Activated effector memory CD4-positive, alpha-beta T cell treated with Interleukin-2 at 50 U/mL for 16 hours (primary cell): ENCODE data around the gene ASB6.

ENCODE experiments used
- DNase-seq: peaks from one replicate; pipeline ENCODE4 v3.0.0-alpha.2; 2020

Gene ASB6

DNA sequence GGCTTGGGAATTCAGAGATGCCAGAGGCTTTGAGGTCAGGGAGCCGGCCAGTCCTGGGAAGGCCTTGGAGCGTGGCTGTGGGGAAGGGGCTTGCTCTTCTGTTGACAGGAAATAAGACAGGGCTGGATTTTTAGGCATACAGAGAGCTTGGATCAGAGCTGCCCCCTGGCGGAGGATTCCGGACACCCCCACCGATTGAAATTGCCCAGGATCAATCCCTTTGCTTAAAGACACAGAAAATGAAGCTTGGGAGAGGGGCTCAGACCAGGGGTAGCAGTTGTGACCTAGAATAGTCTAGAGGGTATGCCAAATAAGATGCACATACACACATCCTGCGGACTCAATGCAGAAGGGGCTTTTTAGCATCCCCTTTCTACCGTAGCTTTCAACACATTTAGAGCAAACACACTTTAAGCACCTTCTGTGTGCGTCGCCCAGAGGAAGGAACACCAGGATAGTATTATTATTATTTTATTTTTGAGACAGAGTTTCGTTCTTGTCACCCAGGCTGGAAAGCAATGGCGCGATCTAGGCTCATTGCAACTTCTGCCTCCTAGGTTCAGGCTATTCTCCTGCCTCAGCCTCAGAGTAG, 17.7 kb downstream of the ASB6 start:
- DNase-seq: peak; percentile 57

DNA sequence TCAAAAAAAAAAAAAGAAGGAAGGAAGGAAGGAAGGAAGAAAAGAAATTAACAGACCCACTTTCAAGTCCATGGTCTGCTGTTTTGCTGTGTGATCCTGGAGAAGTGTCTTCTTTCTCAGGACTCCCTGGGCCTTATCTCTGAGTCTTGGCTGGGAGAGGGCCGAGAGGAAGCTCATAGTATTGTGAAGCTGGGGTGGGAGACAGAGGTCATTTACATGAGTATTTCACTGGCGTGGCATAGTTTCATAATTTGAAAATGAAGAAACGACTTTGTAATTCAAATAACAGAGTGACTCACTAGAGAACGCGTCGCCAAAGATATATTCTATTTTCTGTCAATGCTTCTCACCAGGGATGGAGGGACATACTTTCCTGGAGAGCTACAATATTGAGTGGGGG, 18.6 kb downstream of the ASB6 start:
- no peak for DNase-seq

DNA sequence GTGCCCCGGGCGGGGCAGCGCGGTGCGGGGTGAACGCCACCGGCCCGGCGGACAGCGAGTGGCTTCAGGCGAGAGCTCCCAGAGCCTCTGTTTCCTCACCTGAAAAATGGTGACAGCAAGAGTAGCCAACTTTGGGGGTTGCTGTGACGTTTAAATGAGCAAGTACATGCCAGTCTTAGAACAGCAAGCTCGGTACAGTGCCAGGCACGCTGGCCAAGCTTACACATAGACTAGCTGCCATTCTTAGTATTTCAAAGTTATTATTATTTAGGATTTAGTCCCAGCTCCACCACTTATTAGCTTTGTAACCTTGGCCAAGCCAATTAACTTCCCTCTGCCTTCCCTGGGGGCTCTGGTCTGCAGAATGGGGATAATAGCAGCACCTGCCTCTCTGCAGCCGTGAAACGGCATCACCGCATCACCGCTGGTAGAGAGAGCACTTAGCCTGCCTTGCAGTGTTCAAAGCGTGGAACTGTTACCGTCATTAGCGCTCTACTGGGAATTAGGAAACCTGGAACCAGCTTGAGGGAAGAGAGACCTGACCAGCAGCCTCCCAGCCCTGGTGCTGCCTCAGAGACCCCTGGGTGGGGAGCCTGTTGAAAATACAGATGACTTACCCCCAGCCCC, 21.2 kb downstream of the ASB6 start, which contains the start of gene C9orf50:
TSS of gene C9orf50 (minus strand) at position 433 of the 627 bp plus-strand sequence. CDS start 527 bp downstream, outside the sequence.
- no peak for DNase-seq

DNA sequence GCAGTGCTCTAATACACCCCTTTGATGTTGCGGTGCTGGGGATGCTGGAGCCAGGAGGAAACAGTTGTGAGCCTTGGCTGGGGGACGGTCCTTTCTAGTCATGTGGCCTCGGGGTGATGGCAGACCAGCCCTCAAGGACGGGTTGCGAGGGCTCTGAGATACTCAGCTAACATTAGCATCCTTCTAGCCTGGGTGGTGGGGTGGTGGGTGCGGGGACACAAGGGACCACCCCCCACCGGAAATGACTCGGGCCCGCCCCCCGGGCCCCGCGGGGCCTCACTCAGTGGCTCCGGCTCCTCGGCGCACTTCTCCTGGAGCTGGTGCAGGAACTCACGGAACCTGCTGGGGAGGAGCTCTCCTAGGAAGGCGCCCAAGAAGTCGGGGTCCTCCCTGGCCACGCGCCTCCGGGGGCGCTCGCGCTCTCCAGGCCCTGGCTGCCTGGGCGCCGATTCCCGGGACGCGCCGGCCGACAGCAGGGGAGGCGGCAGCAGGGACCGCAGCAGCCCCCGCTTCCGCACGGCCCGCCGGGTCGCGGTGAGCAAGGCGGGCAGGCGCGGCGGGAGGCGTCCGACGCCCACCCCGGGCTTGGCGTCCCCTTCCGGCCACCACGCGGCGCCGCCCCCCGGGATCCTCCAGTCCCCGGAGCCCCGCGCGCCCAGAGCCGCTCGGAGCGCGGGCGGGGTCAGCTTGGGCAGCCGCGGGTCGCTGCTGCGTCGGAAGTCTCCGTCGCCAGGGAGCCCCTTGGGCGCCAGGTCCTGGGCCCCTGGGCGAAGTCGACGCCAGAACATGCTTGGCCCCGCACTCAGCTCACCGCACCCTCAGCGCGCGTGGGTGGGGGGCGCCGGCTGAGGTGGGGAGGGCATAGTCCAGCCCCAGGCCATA, 21.9 kb downstream of the ASB6 start:
- no peak for DNase-seq

DNA sequence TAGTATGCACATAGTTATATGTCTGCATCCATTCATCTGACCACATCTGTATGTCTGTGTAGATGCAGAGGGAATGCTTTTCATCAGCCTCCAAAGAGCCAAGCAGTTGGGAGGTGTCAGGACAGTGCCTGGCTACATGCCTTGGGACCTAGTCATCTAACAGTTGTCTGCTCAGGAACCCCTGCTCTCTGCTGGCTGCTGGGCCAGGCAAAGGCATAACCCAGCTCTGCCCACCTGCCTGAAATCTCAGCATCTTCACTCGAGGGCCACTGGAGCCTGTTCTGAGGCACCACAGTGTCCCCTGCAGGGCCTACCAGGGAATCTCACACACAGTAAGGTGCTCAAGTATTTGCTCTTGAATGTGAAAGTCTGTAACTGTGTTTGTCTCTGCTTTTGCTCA, 24.8 kb downstream of the ASB6 start:
- no peak for DNase-seq

DNA sequence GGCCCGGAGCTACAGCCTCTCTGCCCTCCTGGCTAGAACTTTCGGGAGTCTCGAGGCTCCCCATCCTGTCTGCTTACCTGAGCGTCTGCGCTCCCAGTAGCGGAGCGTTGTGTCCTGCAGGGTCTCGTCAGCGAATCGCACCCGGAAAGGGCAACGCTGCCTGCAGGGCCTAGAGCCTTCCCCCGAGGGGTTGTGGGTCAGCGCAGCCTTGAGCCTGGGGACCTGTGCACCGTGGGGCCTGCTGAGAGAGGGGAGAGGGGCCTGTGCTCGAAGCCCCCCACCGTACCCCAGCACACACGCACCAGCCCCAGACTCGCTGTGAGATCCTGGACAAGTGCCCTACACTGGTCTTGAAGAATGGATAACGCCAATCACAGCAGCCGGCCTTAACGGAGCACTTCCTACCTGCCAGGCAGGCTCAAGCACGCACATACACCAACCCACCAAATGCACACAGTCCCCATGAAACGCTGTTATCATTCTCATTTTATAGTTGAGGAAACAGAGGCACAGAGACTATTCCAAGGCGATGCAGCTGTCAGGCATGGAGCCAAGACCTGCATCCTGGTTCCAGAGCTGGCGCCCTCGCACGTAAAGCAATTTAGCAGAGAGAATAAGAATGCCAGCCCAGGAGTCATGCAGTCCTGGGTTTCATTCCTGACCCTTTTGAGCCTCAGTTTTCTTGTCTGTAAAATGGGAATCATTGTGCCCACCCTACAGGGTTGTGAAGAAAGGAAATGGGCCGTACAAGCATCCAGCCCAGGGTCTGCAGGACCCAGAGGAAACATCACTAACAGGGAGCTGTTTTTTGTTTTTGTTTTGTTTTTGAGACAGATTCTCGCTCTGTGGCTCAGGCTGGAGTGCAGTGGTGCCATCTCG, 26.3 kb downstream of the ASB6 start:
- DNase-seq: no peak

DNA sequence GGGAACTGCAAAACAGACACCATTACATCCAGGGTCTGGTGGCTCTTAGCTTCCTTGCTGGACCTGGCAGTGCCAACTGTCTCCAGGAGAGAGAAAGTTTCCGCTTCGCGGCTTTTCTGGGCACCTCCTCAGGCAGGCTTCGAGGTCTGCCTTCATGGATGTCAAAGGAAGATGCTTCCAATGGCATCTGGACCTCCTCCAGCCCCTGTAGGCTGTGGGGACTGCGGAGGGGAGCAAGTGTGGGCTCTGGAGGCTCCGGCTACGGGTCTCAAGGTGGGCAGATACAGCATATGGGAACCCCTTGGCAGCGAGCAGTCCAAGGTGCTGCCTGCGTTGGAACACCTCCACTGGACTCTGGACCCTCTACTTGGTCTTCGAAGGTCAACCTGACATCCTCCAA, 27.0 kb downstream of the ASB6 start:
- no peak for DNase-seq

DNA sequence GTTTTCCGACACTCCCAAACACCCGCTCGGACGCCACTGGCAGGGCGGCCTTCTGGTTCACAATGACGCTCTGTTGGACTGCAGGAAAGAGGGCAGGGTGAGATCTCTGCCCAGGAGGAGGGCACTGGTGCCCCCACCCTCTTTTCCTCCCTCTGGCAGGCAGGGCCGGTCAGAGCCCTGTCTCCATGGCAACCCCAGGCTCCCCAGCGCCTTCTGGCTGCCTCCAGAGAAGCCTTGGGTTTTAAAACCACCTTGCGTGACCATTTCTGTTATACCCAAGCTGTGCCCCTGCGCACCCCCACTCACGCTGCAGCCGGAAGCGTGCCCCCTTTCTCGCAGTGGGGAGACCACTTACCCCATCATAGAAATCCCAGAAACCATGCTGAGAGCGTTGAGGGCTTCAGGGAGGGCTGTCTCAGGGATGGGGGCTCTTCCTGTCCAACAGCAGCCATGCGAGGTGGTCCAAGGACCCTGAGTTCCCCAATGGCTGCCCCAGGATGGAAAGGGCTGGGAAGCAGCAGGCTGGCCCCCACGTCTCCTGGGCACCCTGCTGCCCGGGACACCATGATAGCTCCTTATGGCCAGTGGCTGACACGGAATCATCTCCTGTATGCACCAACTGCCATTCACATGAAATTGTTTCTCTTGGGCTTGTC, 28.3 kb downstream of the ASB6 start:
- DNase-seq: no peak

DNA sequence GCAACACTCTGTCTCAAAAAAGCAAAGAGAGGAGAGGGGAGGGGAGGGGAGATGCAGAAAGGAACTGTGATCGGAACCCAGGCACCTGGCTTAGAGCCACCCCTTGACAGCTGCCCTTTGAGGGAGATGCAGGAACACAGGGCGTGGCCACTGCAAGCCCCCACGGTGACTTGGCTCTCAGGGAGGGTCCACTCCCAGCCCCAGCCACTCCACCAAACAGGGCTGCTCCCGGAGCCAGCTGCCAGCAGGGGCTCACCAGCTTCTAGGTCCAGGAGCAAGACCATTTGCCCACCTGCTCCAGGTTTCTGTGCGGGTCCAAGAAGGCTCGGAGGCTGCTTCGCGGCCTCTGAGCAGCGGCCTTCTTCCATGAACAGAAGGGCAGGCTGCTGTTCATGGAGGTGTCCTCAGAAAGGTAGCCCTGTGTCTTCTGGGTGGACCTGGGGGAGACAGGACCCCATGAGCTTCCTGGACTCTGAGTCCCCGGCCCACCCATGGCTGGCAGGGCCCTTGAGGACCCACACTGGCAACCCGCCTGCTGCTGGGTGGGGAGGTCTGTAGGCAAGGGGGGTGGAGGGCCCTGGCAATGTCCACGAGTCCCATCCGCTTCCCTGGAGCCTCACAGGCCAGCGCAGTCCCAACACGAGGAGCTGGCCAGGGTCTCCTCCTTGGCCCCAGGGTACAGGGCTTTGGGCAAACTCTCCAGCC, 29.0 kb downstream of the ASB6 start:
- DNase-seq: no peak

DNA sequence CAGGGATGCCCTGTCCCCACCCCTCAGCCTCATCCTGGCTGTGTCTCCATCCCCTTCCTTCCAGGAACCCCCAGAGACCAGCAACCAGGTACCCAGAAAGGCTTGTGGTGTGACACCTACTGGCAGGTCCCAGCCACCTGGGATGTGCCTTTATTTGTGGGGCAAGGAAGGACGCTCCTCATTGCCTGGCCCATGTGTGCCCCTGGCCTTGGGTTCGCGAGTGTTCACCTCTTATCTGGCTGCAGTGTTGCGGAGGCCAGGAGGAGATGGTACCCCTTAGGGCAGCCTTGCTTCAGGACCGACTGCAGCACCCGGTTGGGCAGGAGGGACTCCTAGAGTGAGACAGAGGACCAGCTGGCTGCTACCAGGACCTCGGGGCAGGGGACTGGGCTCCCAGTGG, 29.8 kb downstream of the ASB6 start:
- DNase-seq: no peak

DNA sequence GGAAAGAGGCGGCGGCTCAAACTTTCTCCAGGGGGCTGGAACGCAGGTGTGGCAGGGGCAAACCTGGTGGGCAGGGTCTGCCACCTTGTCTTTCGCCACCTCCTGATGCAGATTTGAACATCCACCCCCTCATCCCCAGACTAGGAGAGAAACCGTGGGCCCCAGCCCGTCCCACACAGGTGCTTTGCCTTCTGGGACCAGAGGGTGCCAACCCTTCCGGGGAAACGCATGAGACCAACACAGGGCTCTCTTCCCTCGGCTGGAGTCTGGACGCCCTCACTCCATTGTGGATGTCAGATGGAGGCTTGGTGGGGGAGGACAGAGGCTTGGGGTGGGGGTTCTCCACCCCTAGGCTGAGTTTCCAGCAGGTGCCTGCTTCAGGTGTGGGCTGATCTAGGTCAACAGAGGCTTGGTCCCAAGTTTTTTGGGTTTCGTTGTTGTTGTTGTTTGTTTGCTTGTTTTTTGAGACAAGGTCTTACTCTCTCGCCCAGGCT, 30.6 kb downstream of the ASB6 start:
- DNase-seq: no peak

DNA sequence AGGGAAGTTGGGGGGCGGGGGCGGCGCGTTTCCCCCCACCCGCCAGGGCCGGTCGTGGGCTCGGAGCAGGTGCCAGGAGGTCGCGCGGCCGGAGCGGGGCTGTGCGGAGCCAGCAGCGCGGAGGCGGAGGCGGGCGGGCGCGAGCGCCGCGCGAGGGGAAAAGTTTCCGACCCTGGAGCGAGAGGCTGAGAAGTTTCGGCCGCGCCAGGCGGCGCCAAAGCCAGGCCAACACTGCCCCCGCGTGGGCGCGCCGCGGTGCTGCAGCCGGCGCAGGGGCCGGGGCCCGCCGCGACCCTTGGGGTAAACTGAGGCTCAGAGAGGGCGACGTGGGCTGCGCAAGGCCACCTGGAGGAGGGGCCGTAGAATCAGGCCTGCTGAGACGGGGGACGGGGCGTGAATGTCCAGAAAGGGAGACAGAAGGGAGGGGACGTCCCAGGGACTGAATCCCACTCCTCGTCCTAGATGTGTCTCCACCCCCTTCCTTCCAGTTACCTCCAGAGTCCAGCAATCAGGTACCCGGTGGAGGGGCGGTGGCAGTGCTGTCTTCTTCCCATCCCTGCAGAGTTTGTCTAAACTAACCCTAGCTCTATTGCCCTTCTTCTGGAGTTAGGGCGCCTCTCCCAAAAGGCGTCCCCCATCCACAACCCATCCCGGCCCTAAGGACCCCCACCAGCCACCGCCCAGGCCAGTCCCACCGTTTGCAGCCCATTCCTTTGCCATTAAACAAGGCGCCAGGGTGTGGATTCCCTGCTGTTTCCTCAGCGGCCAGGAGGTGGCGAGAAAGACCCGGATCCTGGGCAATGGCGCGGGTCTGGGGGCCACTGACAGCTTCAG, 31.3 kb downstream of the ASB6 start:
- peak; percentile 64 for DNase-seq

DNA sequence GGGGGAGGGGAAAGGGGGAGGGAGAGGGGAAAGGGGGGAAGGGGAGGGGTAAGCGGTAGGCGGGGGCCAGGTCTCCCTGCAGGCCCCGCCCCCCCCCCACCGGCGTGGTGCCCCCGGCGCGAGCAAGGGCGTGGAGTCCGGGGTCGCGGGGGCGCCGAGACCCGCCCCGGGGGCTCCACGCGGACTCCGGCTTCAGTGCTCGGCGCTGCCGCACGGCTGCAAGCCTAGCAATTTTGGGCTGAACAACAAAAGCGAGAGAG, 31.8 kb downstream of the ASB6 start:
- DNase-seq: no peak

DNA sequence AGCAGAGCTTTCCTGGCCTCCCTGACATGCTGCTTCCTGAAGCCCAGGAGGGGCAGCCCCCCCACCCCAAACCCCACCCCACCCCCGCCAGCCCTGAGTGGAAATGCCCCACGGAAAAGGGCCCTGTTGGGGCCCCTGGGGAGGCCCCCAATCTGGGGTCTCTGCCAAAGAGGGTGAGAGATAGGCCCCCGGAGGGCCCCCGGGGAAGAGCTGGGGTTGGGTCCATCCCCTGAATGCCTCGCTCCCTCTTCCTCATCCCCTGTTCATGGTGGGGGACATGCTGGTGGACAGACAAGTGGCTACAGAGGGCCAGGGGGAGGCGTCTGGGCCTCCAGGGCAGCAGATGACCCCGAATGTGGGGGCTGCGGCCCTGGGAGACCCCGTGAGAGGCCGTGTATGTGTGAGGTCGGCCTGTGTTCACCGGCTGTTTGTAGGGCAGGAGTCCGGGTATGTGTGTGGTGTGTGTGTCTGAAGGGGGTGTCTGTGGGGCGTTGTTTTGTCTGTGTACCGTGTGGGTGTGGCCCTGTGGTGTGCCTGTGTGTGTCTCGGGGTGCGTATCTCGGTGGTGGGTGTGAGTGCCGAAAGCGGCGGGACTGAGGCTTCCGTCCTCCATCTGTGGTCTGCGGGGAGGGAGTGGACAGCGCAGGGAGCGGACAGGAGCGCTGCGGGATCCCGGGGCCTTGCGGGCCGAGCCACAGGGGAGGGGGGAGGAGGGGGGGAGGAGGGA, 32.3 kb downstream of the ASB6 start:
- peak; percentile 66 for DNase-seq

DNA sequence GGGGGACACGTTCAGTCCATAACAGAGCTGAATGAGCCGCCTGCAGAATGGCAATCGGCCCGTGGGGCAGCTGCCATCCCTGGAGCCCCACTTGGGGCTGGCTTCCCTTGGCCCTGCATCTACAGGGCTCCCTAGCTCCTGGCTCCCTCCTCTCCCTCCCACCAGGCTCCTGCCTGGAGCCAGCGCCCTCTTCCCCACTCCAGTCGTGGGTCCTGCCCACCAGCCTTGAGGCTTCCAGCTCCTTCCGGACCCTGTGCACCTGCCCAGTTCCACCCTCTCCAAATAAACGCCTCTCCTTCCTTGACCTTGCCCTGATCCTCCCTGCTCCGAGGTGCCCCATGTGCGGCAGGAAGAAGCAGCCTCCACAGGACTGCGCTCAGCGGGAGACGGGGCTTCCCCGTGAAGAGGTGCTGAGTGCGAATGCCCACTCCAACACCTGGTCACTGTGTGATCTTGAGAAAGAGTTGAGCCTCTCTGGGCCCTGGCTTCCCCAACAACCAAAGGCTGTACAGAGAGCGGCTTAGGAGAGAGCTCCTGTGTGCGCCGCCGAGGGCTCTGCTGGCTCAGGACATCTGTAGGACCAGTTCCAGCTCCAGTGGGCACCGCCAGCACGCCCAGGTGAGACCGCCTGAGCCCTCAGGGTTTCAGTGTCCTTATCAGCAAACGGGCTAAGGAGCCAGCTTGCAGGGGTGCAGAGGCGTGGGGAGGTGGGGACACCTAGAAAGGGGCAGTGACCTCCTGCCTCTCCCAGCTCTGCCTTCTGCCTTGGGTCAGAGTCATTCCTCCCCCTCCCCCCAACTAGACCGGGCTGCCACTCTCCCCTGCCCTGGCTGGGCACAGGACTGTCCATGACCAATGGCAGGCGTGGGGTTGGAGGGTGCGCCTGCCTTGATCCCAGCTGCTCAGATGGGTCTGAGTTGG, 33.1 kb downstream of the ASB6 start:
- DNase-seq: no peak

DNA sequence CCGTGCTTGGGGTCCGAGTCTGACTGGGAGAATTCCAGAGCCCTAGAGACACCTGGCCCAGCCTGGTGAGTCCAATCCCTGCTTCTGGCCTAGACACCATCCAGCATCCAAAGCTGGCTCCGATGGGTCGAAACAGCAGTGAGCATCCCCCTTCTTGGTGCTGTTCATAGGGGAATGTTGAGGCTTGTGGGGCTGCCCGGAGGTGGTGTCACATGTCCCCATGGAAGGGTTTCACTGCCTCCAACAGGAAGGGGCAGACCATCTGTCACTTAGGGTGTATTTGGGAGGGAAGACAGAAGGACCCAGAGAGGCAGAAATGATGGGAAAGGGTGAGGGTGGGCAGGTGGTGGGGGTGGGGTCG, 34.9 kb downstream of the ASB6 start:
- DNase-seq: no peak

DNA sequence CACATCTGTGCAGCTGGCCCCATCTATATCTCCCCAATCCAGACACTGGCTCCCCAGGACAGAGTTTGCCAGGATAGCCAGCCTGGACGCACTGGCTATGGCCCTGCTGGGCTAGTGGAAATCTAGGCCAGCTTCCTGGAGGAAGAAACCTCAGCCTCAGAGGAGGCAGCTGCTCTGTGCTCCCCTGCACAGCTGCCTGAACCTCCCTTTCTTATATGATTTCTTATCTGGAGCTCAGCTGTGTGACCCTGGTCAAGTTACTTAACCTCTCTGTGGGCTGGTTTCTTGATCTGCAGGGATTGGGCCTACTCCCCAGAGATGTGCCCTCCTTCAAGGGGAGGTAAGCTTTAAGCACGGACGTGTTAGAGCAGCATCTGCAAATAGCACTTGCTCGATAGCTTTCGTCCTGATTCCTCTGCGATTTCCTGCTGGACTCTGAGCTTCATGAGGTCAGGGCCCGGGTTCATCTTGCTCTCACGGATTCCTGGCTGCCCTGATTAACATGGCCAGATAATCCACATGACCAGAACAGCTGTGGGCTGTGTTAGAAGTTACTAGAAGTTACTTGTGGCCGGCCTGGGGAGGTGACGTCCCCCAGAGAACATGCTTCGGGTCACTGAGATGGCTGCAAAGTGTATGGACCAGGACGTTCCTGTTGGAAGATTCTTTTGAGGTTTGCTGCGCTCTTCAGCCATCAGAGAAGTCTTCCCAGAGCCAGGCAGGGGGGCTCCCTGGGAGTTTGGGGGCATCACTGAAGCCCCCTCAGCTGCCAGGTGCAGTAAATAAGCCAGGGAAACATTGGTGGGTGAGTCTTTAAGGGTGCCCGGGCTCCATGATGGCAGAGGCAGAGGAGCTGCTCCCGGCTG, 35.6 kb downstream of the ASB6 start:
- no peak for DNase-seq

DNA sequence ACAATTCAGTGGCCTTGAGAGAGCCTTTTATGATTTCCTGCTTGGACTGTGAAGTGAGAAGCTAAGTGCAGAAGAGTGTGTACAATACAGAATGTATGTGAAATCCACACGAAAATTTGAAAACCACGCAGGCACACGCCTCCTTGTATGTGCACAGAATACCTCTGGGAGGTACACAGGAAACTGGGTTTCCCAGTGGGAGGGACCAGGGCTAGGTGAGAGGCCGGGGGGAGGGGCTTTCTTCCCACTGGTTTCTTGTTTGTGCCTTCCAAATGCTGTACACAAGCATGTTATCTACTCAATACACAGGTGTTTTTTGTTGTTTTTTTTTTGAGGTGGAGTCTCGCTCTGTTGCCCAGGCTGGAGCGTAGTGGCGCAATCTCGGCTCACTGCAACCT, 37.2 kb downstream of the ASB6 start:
- DNase-seq: no peak
